SK-N-SH treated with all-trans-retinoic acid at 6 μM for 48 hours (cell line): ENCODE data around the gene SCYGR8.
A peak's percentile ranks its signal among the peaks of the same experiment; 100 is the strongest.
"Not testable (repeated sequence)": the region's sequence is repeated elsewhere in the genome, so short reads cannot be mapped to it uniquely, and the experiment has no call there.

Source experiments
- ATAC-seq: fragments of 200-7000 bp; cut with Tn5 transposase; 3 replicates; pipeline ENCODE4 v1.9.1; 2020; ENCODE audit warnings: mild to moderate bottlenecking, moderate library complexity
- ARNTL ChIP-seq: fragments of 450-650 bp; formaldehyde crosslinking; IDR thresholded peaks from 2 replicates; pipeline ENCODE4 v1.5.0; 2020; ENCODE audit warnings: low read depth, mild to moderate bottlenecking, moderate library complexity, borderline replicate concordance
- BACH2 ChIP-seq: fragments of 250-450 bp; sonication (Bioruptor Pico); IDR thresholded peaks from 2 replicates; pipeline ENCODE4 v1.9.0; 2021; ENCODE audit warnings: mild to moderate bottlenecking, borderline replicate concordance
- CSDC2 ChIP-seq: fragments of 250-450 bp; sonication (Bioruptor Pico); IDR thresholded peaks from 2 replicates; pipeline ENCODE4 v1.5.0; 2020; ENCODE audit warnings: mild to moderate bottlenecking, moderate library complexity
- ESRRG ChIP-seq: fragments of 250-450 bp; sonication (Bioruptor Pico); IDR thresholded peaks from 2 replicates; pipeline ENCODE4 v1.6.1; 2021; ENCODE audit warnings: mild to moderate bottlenecking
- GLIS3 ChIP-seq: fragments of 250-450 bp; sonication (Bioruptor Pico); IDR thresholded peaks from 2 replicates; pipeline ENCODE4 v1.5.0; 2020; ENCODE audit warnings: mild to moderate bottlenecking, moderate library complexity
- ISL1 ChIP-seq: fragments of 250-450 bp; sonication (Bioruptor Pico); IDR thresholded peaks from 2 replicates; pipeline ENCODE4 v2.1.2; 2022; ENCODE audit warnings: mild to moderate bottlenecking, moderate library complexity
- OSR1 ChIP-seq: fragments of 250-450 bp; sonication (Bioruptor Pico); IDR thresholded peaks from 2 replicates; pipeline ENCODE4 v1.8.0; 2022; ENCODE audit warnings: moderate library complexity, mild to moderate bottlenecking, inconsistent platforms
- POU6F1 ChIP-seq: fragments of 250-450 bp; sonication (Bioruptor Pico); IDR thresholded peaks from 2 replicates; pipeline ENCODE4 v1.8.0; 2021; ENCODE audit warnings: low read depth, mild to moderate bottlenecking, moderate library complexity, borderline replicate concordance
- RARB ChIP-seq: fragments of 250-450 bp; sonication (Bioruptor Pico); IDR thresholded peaks from 2 replicates; pipeline ENCODE4 v1.8.0; 2021; ENCODE audit warnings: mild to moderate bottlenecking, moderate library complexity
- SNAI2 ChIP-seq: fragments of 250-450 bp; sonication (Bioruptor Pico); IDR thresholded peaks from 2 replicates; pipeline ENCODE4 v1.5.0; 2020; ENCODE audit warnings: mild to moderate bottlenecking, moderate library complexity
- TOX ChIP-seq: fragments of 250-450 bp; sonication (Bioruptor Pico); IDR thresholded peaks from 2 replicates; pipeline ENCODE4 v1.8.0; 2021; ENCODE audit warnings: mild to moderate bottlenecking, moderate library complexity, borderline replicate concordance
- TSHZ2 ChIP-seq: fragments of 250-450 bp; sonication (Bioruptor Pico); IDR thresholded peaks from 2 replicates; pipeline ENCODE4 v1.5.0; 2020; ENCODE audit warnings: mild to moderate bottlenecking, moderate library complexity
- ZC3H10 ChIP-seq: fragments of 250-450 bp; sonication (Bioruptor Pico); IDR thresholded peaks from 2 replicates; pipeline ENCODE4 v1.5.1; 2021; ENCODE audit warnings: mild to moderate bottlenecking, moderate library complexity
- ZNF565 ChIP-seq: fragments of 450-650 bp; formaldehyde crosslinking; conservative IDR thresholded peaks from 2 replicates; pipeline ENCODE4 v1.5.0; 2020; ENCODE audit warnings: low read depth, mild to moderate bottlenecking, moderate library complexity
- ZNF70 ChIP-seq: fragments of 450-650 bp; formaldehyde crosslinking; IDR thresholded peaks from 2 replicates; pipeline ENCODE4 v1.5.0; 2020; ENCODE audit warnings: mild to moderate bottlenecking, moderate library complexity
- ZNF8 ChIP-seq: fragments of 450-650 bp; formaldehyde crosslinking; IDR thresholded peaks from 2 replicates; pipeline ENCODE4 v1.5.0; 2020; ENCODE audit warnings: mild to moderate bottlenecking, moderate library complexity
- TF ChIP-seq, protein P1 (sequence below): fragments of 250-450 bp; sonication (Bioruptor Pico); IDR thresholded peaks from 2 replicates; pipeline ENCODE4 v1.5.1; 2021; ENCODE audit warnings: mild to moderate bottlenecking, moderate library complexity

SCYGR8 gene

DNA sequence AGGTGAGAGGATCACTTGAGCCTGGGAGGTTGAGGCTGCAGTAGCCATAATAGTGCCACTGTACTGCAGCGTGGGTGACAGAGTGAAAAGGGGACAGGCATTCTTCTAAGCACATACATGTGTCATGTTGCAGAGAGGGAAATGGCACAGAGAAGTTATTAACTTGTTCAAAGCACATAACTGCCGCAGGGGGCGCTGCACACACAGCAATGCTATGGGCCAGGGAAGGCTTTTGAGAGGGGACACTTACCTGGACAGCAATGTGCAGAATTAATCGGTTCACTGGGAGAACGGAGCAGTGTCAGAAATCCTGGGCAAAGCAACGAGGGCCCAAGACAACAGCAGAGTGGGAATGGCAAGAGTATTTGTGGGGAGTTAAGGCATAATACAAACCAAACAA is 2.4 kb downstream of the SCYGR8 start:
- ATAC-seq, result no peak
- TF ChIP-seq, protein P1, sequence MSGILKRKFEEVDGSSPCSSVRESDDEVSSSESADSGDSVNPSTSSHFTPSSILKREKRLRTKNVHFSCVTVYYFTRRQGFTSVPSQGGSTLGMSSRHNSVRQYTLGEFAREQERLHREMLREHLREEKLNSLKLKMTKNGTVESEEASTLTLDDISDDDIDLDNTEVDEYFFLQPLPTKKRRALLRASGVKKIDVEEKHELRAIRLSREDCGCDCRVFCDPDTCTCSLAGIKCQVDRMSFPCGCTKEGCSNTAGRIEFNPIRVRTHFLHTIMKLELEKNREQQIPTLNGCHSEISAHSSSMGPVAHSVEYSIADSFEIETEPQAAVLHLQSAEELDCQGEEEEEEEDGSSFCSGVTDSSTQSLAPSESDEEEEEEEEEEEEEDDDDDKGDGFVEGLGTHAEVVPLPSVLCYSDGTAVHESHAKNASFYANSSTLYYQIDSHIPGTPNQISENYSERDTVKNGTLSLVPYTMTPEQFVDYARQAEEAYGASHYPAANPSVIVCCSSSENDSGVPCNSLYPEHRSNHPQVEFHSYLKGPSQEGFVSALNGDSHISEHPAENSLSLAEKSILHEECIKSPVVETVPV (CRISPR knock-in tag), result no peak
- TF ChIP-seq ESRRG, result no peak

- not testable (repeated sequence) for ATAC-seq
These were observed 10.6 kb downstream of the SCYGR8 start for GRCh38 chr2:227756261-227756660.

DNA sequence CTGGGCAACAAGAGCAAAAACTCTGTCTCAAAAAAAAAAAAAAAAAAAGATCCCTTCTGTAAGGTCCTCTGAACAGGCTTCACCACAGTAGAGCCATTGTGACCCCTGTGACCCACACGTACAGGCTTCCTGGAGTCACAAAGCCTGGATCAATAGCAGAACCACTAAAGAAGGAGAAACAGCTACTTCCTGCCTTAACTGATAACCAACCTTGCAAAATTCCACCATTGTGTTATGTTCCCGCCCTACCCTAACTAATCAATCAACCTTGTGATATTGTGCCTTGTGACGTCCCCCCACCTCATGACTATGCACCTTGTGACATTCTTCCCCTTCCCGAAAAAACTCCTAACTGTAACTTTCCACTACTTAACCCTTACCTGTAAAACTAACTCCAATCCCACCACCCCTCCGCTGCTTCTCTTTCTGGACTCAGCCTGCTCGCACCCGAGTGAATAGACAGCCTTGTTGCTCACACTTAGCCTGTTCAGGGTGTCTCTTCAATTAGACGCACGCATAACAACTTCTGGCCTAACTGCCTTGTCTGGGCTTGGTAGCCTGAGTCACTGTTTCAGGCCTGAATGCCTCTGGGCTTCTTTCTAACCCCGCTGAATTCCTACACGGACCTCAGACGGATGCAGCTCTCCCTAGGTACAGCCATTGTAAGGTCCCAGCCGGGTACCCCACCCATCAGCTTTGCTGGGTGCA is 13.9 kb downstream of the SCYGR8 start:
- no peak for ATAC-seq
- TF ChIP-seq RARB (CRISPR knock-in tag) (no peak), CSDC2 (CRISPR knock-in tag) (no peak), TSHZ2 (no peak), ISL1 (CRISPR knock-in tag) (no peak), GLIS3 (no peak)

DNA sequence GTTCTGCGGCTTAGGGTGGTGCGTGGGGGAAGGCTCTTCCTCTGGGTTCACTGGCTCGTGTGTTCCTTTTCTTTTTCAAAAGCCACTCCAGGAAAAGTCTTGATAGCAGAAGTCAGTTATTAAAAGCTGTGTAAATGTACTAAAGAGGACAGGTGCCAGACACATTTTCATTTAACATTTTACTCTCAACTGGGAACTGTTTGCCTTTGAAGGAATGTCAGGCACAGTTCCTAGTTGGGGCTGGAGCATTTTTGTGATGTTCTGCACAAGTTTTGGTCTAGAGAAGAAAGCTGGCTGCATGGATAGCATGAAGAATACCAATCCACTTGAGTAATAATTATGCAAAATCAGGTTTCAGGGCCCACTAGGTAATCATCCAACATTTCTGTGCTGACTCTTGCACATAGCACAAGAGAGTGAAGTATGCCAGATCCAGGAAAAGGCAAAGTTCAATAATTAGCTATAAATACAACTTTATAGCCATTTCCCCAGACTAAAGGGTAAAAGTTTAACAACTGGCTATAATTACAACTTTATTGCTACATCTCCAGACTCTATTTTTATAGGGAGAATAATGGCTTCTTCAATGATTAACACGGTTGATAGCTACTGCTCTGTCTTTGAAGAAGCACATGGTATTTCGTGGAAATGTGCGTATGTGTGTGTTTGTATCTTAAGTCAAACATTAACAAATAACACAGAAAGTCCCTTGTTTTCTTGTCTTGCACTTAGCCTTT is 16.2 kb downstream of the SCYGR8 start:
- no peak for ATAC-seq
- TF ChIP-seq ARNTL (no peak), ZNF8 (no peak), ISL1 (CRISPR knock-in tag) (no peak), TOX (CRISPR knock-in tag) (no peak)

DNA sequence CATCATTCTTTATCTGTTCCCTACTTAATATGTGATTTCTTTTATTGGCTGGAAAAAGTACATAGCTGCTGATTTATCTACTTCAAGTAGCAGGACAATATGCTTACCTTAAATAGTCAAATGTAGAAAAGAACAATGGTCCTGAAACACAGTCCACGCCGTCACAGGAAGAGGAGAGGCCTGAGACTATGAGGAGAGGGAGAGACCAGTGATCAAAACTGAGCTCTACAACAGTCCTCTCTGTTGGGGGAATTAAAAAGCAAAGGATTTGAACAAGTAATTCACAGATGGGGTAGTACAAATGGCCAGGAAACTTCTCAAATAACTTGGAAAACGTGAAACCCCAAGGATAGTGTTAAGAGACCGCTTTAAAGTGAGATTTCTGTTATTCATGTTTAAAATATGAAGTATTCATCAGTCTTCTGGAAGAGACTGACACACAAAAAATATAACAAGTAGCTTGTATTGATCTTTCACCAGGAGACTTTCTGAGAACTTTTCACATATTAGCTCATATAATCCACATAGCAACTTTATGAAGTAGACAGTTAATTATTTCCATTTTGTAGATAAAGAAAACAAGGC is 20.2 kb downstream of the SCYGR8 start:
- TF ChIP-seq OSR1, result no peak
- ATAC-seq, result peak; percentile 31

DNA sequence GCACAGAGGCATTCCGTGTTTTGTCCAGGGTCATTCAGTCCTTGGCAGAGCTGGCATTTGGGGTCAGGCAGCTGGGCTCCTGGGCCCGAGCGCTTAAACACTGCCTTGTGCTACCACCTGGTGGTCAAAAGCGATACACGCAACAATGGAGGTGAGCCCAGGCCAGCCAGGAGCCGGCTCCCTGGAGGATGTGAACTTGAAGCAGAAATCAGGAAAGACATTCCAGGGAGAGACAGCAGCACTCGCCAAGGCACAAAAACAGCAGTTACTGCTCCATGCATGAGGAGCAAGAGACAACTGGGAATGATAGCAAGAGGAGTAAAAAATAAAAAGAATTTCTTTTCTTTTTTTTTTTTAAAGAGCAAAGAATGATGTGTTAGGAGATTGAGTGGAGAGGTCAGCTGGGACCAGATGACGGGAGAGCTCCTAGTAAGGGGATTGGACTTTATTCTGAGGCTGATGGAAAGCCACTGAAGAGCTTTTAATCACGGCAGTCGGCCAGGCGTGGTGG is 20.7 kb downstream of the SCYGR8 start:
- ATAC-seq, result peak; percentile 100
- TF ChIP-seq ZNF565 (CRISPR knock-in tag) (no peak), GLIS3 (no peak)

DNA sequence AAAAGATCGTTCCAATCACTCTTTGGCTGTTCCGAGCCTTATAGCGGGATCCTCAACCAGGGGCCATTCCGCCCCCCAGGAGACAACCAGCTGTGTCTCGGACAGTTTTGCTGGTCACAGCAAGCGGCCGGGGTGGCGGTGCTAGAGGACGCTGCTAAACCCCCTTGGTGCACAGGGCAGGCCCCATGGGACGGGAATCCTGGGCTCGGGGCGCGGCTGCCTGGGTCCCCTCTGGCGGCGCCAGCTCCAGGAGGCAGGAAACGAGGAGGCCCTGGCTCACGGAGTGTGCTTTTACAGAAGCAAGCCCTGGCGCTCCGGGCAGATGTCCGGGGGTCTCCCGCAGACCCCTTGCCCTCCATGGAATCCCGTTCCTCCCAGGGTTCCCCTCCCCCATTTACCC is 22.1 kb downstream of the SCYGR8 start:
- TF ChIP-seq ISL1 (CRISPR knock-in tag) (no peak), ZNF565 (CRISPR knock-in tag) (no peak), ZNF70 (CRISPR knock-in tag) (no peak), ARNTL (no peak), BACH2 (CRISPR knock-in tag) (no peak), ZC3H10 (CRISPR knock-in tag) (no peak), ZNF8 (no peak), POU6F1 (CRISPR knock-in tag) (no peak), RARB (CRISPR knock-in tag) (no peak), CSDC2 (CRISPR knock-in tag) (no peak), GLIS3 (no peak), TSHZ2 (no peak), TOX (CRISPR knock-in tag) (no peak), SNAI2 (CRISPR knock-in tag) (no peak), OSR1 (no peak)
- TF ChIP-seq, protein P1 (CRISPR knock-in tag), result no peak
- no peak for ATAC-seq
